A673 (cell line): ENCODE results near the gene DNAAF8. TPM values are rescaled to one million over a fixed set of nuclear protein-coding genes. Genes with fewer than 3 reads are reported as not detected.

Source experiments
- BruUV-seq: library from RNA; stranded (reverse); fragments of 400-500 nt; replicated peaks from 2 replicates; lab custom pipeline; 2021; lab: Mats Ljungman, UMichigan
- CTCF ChIA-PET: fragments of 300-600 bp; sonication (Branson Sonifier 250); formaldehyde crosslinking; loops from one replicate; lab custom pipeline; 2022; ENCODE audit warnings: antibody characterized with exemption; lab: Charles Lee
- POLR2A ChIA-PET: fragments of 300-600 bp; sonication (Branson Sonifier 250); formaldehyde crosslinking; loops from one replicate; lab custom pipeline; 2022; ENCODE audit warnings: antibody characterized with exemption; ENCODE audit not compliant: low non-redundant PET; lab: Charles Lee
- DNase-seq: peaks from one replicate; pipeline ENCODE4 v3.0.0-alpha.2; 2015; ENCODE audit warnings: low spot score
- H3K27ac ChIP-seq: fragments of 200-600 bp; sonication (generic); 2 replicates; pipeline ENCODE4 v1.5.1; 2016; ENCODE audit warnings: mixed run types, low read depth, mild to moderate bottlenecking, mixed read lengths, antibody characterized with exemption, low read length; ENCODE audit not compliant: poor library complexity, severe bottlenecking
- H3K27me3 ChIP-seq: fragments of 200-600 bp; sonication (generic); replicated peaks from 2 replicates; pipeline ENCODE4 v1.6.1; 2017; ENCODE audit warnings: mixed run types, low read depth, mild to moderate bottlenecking, mixed read lengths, antibody characterized with exemption, low read length; ENCODE audit not compliant: insufficient read depth, poor library complexity
- H3K36me3 ChIP-seq: fragments of 200-600 bp; sonication (generic); 2 replicates; pipeline ENCODE4 v1.6.1; 2016; ENCODE audit warnings: mixed run types, mild to moderate bottlenecking, mixed read lengths, antibody characterized with exemption, low read length; ENCODE audit not compliant: insufficient read depth, poor library complexity, severe bottlenecking
- H3K4me1 ChIP-seq: fragments of 200-600 bp; sonication (generic); 2 replicates; pipeline ENCODE4 v1.6.1; 2017; ENCODE audit warnings: mixed run types, mild to moderate bottlenecking, mixed read lengths, antibody characterized with exemption, low read length; ENCODE audit not compliant: insufficient read depth, poor library complexity, severe bottlenecking
- H3K4me3 ChIP-seq: fragments of 200-600 bp; sonication (generic); 2 replicates; pipeline ENCODE4 v1.5.1; 2016; ENCODE audit warnings: low read depth, mixed run types, mild to moderate bottlenecking, mixed read lengths, low read length; ENCODE audit not compliant: poor library complexity, severe bottlenecking
- H3K9me3 ChIP-seq: fragments of 200-600 bp; sonication (generic); 2 replicates; pipeline ENCODE4 v1.6.1; 2016; ENCODE audit warnings: mixed run types, low read depth, mild to moderate bottlenecking, mixed read lengths, antibody characterized with exemption, low read length; ENCODE audit not compliant: poor library complexity, severe bottlenecking
- EZH2 ChIP-seq: fragments of 200-600 bp; sonication (generic); IDR thresholded peaks from 2 replicates; pipeline ENCODE4 v1.6.1; 2017; ENCODE audit warnings: borderline replicate concordance, low read depth, mild to moderate bottlenecking, mixed read lengths, antibody characterized with exemption, low read length; ENCODE audit not compliant: poor library complexity, severe bottlenecking
- intact Hi-C: fragments of 100-400 bp; cut with micrococcal nuclease; formaldehyde crosslinking; loops from one replicate; pipeline ENCODE4 v1.10.0; 2022; ENCODE audit not compliant: unreplicated experiment
- total RNA-seq: library from RNA; stranded (reverse); gene quantifications from 2 replicates; pipeline ENCODE4 v1.2.3, GENCODE V29; 2021
- TF ChIP-seq, protein P1 (sequence below): fragments of 300-800, 200-600 bp; sonication (generic); conservative IDR thresholded peaks from 2 replicates; pipeline ENCODE4 v1.5.1; 2017; ENCODE audit warnings: low read depth, mild to moderate bottlenecking, antibody characterized with exemption, low read length, moderate library complexity, mixed read lengths

Gene DNAAF8
- total RNA-seq, 1 experiment from 2014 or later = 0.15 TPM

DNA sequence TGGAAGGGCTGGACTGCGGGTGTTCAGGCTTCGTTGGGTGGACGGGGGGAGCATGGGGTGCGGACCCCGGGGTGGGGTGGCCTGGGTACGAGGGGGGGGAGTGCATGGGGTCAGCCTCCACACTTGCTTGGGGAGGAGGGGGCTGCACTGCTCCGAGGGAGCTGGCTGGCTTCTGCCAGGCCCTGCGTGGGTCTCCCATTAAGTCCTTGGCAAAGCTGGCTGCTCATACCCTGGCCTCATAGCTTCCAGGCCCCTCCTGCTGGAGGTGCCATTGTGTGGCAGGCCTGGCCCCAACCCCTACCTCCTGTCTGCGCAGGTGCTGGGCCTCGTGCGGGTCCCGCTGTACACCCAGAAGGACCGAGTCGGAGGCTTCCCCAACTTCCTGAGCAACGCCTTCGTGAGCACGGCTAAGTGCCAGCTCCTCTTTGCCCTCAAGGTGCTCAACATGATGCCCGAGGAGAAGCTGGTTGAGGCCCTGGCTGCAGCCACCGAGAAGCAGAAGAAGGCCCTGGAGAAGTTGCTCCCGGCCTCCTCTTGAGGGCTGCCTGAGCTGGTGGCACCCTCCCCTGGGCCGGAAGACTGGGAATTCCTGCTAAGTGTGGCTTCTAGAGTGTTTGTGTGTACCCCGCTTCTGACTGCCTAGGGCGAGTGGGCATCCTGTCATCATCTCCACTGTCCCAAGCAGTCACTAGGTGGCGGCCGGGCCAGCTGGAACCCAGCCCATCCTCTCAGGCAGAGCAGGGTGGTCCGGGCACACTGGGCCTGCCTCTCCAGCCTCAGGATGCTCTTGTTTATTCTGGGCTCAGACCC lies 39.5 kb upstream of the DNAAF8 start:
- Histone ChIP-seq H3K36me3 (peaks cover 23% of the 10 kb centered on the region), H3K9me3 (no peaks in the 10 kb centered on the region), H3K27me3 (no peaks in the 10 kb centered on the region), H3K4me1 (peaks cover 4% of the 10 kb centered on the region), H3K27ac (peak overlapping the region; percentile 92), H3K4me3 (peak overlapping the region; percentile 89)
- DNase-seq = no peak
- ChIA-PET CTCF (no interaction called here), POLR2A (no interaction called here)
- no TSS peak for BruUV-seq
- intact Hi-C loops = loop anchor here (10.0 kb wide), 1 partner anchor 260 kb away; the partner anchor contains the start of gene SEC14L5
- TF ChIP-seq, protein P1, sequence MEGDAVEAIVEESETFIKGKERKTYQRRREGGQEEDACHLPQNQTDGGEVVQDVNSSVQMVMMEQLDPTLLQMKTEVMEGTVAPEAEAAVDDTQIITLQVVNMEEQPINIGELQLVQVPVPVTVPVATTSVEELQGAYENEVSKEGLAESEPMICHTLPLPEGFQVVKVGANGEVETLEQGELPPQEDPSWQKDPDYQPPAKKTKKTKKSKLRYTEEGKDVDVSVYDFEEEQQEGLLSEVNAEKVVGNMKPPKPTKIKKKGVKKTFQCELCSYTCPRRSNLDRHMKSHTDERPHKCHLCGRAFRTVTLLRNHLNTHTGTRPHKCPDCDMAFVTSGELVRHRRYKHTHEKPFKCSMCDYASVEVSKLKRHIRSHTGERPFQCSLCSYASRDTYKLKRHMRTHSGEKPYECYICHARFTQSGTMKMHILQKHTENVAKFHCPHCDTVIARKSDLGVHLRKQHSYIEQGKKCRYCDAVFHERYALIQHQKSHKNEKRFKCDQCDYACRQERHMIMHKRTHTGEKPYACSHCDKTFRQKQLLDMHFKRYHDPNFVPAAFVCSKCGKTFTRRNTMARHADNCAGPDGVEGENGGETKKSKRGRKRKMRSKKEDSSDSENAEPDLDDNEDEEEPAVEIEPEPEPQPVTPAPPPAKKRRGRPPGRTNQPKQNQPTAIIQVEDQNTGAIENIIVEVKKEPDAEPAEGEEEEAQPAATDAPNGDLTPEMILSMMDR = no peak
- no peak for TF ChIP-seq EZH2

- no peak for DNase-seq
- TF ChIP-seq, protein P1 = no peak
- no peak for TF ChIP-seq EZH2
- H3K4me1 ChIP-seq = peaks cover 4% of the 10 kb centered on the region
- no peaks in the 10 kb centered on the region for H3K27me3 ChIP-seq
- no peak overlapping the region for H3K27ac ChIP-seq
- no peak overlapping the region for H3K4me3 ChIP-seq
- no peaks in the 10 kb centered on the region for H3K9me3 ChIP-seq
- POLR2A ChIA-PET = no interaction called here
- CTCF ChIA-PET = no interaction called here
- peaks cover 28% of the 10 kb centered on the region for H3K36me3 ChIP-seq
- intact Hi-C loops = loop anchor here (10.0 kb wide), 1 partner anchor 259 kb away; the partner anchor contains the start of gene SEC14L5
- BruUV-seq = no TSS peak
Measured at GRCh38 chr16:4695473-4696171, 38.7 kb upstream of the DNAAF8 start.

DNA sequence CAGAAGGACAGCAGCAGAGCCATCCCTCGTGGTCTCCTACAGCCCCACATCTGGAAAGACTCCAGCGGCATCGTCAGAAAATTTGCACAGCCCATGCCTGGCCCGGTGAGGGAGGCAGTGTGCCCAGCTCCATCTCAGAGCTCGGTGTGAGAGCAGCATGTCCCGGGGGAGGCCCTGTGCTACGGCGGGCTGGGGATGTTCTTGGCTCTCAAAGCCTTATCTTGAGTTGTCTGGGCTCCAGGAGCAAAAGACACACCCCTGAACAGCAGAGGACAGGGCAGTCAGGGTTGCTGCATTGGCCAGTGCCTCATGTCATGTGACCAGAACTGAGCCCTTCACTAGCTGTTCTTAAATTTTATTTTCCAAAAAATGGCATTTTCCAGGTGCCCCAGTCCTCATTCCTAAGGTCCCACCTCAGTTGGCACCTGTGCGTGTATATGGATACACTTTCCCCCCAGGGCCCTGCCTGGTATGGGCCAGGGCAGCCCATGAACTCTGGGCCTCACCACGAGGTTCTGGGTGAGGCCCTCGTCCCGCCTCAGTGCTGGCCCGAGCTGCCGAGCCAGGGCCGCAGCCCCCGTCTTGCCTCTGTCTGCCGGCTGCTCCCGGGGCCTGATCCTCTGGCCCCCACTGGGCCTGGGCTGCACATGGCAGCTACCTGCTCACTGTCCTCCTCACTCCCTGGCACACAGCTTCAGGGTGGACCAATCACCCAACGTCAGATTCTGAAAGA lies 38.0 kb upstream of the DNAAF8 start:
- TF ChIP-seq, protein P1 = no peak
- no peak for TF ChIP-seq EZH2
- no peaks in the 10 kb centered on the region for H3K27me3 ChIP-seq
- no peak overlapping the region for H3K27ac ChIP-seq
- POLR2A ChIA-PET = no interaction called here
- H3K9me3 ChIP-seq = no peaks in the 10 kb centered on the region
- DNase-seq = no peak
- CTCF ChIA-PET = no interaction called here
- H3K4me3 ChIP-seq = no peak overlapping the region
- BruUV-seq = no TSS peak
- intact Hi-C loops = loop anchor here (10.0 kb wide), 1 partner anchor 258 kb away; the partner anchor contains the start of gene SEC14L5
- peaks cover 32% of the 10 kb centered on the region for H3K36me3 ChIP-seq
- H3K4me1 ChIP-seq = peaks cover 4% of the 10 kb centered on the region
